ENCODE data around the gene TPH1.
"Not testable (repeated sequence)": the region's sequence is repeated elsewhere in the genome, so short reads cannot be mapped to it uniquely, and the experiment has no call there.

The TPH1 gene

DNA sequence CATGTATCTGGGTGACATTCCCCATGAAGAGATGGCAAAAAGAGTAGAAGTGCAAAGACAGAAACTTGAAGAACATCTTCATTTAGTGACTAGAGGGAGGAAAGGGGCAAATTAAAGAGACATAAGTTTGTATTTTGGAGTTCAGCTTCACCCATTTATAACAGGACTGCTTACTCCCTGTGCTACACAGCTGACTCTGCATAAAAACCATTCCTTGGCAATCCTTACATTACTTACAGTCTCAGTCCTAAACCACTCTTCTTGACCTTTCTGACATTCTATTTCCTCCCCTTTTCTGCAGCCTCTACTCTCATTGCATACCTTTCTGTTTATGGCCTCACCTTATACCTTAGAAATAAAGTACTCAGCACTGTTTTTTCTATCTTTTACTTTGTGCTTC lies 26.4 kb downstream of the TPH1 start:
- no peak for DNase-seq

- no peak for DNase-seq
Measured at GRCh38 chr11:18016789-18017188, 29.3 kb downstream of the TPH1 start.

DNA sequence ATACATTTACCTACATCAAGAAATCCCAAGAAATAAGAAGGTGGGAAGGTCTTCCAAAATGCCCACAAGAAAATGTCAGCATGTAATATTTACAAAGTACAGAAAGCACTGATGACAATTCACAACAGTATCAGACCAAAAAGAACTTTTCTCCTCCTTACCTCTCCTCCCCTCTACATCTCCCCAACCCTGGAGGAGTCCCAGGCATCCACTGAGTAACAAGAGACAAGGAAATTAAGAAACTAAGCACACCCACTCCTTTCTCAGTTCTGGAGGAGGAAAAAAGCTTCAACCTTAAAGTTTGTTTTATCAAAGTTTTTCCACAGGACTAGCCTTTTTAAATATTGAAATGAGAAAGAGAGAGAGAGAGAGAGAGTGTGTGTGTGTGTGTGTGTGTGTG lies 31.2 kb downstream of the TPH1 start:
- DNase-seq = no peak

DNA sequence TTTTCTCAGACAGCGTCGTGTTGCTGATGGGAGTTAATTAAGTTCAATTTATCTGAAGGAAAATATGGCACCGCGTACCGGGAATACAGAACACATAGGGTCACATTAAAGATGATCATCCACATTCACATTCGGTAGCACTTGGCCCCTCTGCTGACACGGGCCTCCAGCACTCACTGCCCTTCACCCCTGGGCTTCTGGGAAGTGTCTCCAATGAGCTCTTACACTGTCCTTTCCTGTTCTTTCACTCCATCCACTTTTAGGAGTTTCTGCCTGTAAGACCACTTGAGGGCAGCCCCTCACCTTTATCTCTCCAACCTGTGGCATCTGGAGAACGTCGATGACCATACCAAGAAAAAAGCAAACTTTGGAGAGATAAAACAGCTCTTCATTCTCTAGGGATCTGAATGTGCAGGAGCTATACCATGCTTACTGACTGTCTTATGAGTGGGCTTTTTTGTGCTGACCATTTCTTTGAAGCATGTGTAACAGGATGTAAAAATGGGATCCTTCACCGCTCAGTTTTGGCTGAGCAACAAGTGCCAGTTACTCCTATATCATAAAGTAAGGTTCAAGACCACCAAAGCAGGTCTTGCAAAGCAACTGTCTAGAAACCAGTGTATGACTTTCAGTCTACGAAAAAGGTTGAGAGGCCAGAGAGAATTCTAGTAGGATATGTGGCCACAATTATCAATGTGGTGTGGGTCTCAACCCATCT lies 32.1 kb downstream of the TPH1 start:
- DNase-seq = no peak

DNA sequence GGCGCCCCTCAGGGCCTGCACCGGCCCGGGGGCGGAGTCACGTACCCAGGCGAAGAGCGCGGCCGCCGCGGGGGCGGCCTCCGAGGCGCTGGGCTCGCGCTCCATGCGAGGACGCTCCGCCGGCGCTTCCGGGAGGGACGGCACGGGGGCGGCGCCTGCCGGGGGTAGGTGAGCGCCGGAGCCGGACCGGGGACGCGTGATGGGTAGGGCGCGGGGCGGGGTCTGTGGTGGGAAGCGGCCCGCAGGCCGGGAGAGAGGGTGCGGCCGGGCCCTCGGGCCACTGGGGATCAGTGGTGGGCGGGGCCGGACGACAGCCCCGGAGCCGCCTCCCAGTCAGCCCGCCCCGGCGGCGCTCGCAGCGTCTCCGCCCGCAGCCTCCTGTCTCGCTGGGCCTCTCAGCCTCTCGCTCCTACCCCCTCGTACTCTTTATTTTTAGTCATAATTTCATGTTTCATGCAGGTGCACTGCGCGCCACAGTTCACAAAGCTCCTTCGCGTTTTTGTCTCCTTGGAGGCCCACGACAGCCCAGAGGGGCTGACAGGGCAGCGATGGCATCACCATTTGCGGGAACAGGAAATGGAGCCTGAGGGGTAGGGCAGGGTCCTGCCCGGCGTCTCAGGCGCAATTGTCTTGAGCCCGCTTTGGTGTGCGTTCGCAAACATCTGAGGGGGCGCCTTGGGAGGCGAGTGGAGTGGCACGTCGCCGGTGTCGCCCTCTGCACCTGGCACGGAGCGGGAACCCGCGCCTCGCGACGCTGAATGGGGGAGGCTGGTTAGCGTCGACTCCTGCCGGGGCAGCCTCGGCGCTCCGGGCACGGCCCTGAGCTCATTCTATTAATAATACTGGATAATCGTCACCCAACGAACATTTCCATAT lies 32.9 kb downstream of the TPH1 start, which contains the start of gene SERGEF:
Gene SERGEF, minus strand, starts transcription at position 142 of the 876 bp plus-strand sequence. Its CDS starts 37 bp downstream, at position 105.
- peak; percentile 93 for DNase-seq

- no peak for DNase-seq
Measured at GRCh38 chr11:18012122-18012905, 33.8 kb downstream of the TPH1 start.

- no peak for DNase-seq
Measured at GRCh38 chr11:18011633-18012032, 34.4 kb downstream of the TPH1 start.

- DNase-seq = no peak
Measured at GRCh38 chr11:18010977-18011586, 35.0 kb downstream of the TPH1 start.

GRCh38 chr11:18010121-18010670 lies 35.9 kb downstream of the TPH1 start:
- no peak for DNase-seq

DNA sequence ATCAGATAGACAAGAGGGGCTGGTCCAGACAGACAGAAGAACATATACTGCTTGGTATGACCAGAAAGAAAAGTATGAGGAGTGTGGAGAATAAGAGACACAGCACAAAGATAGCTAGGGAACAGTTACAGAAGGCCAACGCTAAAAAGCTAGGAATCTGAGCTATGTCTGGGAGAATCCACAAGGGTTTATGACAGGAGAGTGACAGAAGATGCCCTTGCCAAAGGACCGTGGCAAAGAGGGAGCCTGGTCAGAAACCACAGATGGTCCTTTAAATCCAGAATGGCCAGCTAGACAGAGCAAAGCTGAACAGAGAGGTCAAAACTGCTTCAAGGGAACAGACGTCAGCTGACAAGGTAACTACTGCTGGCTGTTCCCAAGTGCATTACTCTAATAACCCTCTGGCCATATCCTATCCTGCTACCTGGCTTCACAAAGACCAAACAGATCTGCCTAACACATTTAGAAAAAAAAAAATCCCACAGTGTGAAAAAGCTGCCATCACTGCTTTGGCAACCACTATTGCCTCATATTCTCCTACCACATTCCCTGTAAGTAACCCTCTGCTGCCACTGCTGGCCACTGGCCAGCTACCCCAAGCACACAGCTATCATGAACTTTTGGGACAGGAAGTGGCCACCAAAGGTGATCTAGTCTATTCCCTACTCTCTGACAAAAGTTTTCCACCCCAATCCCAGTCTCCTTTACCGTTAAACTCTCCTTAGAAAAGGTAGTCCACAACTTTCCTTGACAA lies 40.5 kb downstream of the TPH1 start:
- no peak for DNase-seq

DNA sequence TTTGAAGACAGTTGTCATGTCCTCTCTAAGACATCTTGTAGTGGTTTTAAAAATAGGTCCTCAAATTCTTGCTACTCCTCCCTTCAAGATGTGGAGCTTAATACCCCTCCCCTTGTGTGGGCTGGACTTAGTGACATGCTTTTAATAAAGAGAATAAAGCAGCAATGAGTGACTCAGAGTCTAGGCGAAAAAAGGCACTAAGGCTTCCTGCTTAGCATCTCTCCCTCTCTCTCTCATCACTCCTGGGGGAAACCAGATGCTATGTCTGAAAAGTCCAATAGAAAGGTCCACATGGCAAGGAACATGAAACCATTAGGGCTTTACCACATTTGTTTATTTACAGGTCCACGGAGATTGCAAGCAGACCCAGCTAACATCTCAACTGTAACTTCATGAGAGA lies 44.9 kb downstream of the TPH1 start:
- no peak for DNase-seq

- DNase-seq = no peak
Measured at GRCh38 chr11:18000760-18001159, 45.3 kb downstream of the TPH1 start.

GRCh38 chr11:18000128-18000527 lies 45.9 kb downstream of the TPH1 start:
- not testable (repeated sequence) for DNase-seq
